ENCODE measurements around the gene SLIT3.

The SLIT3 gene

GRCh38 chr5:168842571-168843205 is 458.3 kb downstream of the SLIT3 start:
- H3K4me1 ChIP-seq, result peaks cover 31% of the 10 kb centered on the region
- H3K4me3 ChIP-seq (ENCODE audit: low read depth, low read length), result peak overlapping the region; percentile 98
- no peaks in the 10 kb centered on the region for H3K9me3 ChIP-seq
- TF ChIP-seq CTCF (IDR thresholded peaks at IDR 0.05; ENCODE audit: low read depth, low read length), result no peak
- no peaks in the 10 kb centered on the region for H3K27me3 ChIP-seq
- H3K36me3 ChIP-seq, result peaks cover 64% of the 10 kb centered on the region
- DNase-seq, result no peak

- no peaks in the 10 kb centered on the region for H3K9me3 ChIP-seq
- peaks cover 41% of the 10 kb centered on the region for H3K4me1 ChIP-seq
- H3K36me3 ChIP-seq, result peaks cover 95% of the 10 kb centered on the region
- H3K27me3 ChIP-seq, result no peaks in the 10 kb centered on the region
- no peak for TF ChIP-seq CTCF (IDR thresholded peaks at IDR 0.05; ENCODE audit: low read depth, low read length)
- peak overlapping the region; percentile 98 for H3K4me3 ChIP-seq (ENCODE audit: low read depth, low read length)
- DNase-seq, result no peak
Measured at GRCh38 chr5:168837852-168838251, 463.1 kb downstream of the SLIT3 start.

- Histone ChIP-seq H3K4me3 (ENCODE audit: low read depth, low read length) (no peak overlapping the region), H3K4me1 (peaks cover 47% of the 10 kb centered on the region), H3K9me3 (no peaks in the 10 kb centered on the region), H3K36me3 (peaks cover 95% of the 10 kb centered on the region), H3K27me3 (no peaks in the 10 kb centered on the region)
- no peak for DNase-seq
- no peak for TF ChIP-seq CTCF (IDR thresholded peaks at IDR 0.05; ENCODE audit: low read depth, low read length)
Measured at GRCh38 chr5:168836603-168837231, 464.2 kb downstream of the SLIT3 start.

- Histone ChIP-seq H3K27me3 (no peaks in the 10 kb centered on the region), H3K4me3 (ENCODE audit: low read depth, low read length) (no peak overlapping the region), H3K4me1 (peaks cover 62% of the 10 kb centered on the region), H3K9me3 (no peaks in the 10 kb centered on the region), H3K36me3 (peaks cover 96% of the 10 kb centered on the region)
- no peak for DNase-seq
- TF ChIP-seq CTCF (IDR thresholded peaks at IDR 0.05; ENCODE audit: low read depth, low read length), result no peak
Measured at GRCh38 chr5:168833936-168834335, 467.0 kb downstream of the SLIT3 start.

- Histone ChIP-seq H3K4me3 (ENCODE audit: low read depth, low read length) (no peak overlapping the region), H3K36me3 (peaks cover 96% of the 10 kb centered on the region), H3K27me3 (no peaks in the 10 kb centered on the region), H3K9me3 (no peaks in the 10 kb centered on the region), H3K4me1 (peaks cover 66% of the 10 kb centered on the region)
- DNase-seq, result no peak
- TF ChIP-seq CTCF (IDR thresholded peaks at IDR 0.05; ENCODE audit: low read depth, low read length), result no peak
Measured at GRCh38 chr5:168833383-168833782, 467.6 kb downstream of the SLIT3 start.

- no peak for TF ChIP-seq CTCF (IDR thresholded peaks at IDR 0.05; ENCODE audit: low read depth, low read length)
- Histone ChIP-seq H3K4me3 (ENCODE audit: low read depth, low read length) (no peak overlapping the region), H3K9me3 (no peaks in the 10 kb centered on the region), H3K36me3 (peaks cover 96% of the 10 kb centered on the region), H3K27me3 (no peaks in the 10 kb centered on the region), H3K4me1 (peaks cover 72% of the 10 kb centered on the region)
- DNase-seq, result no peak
Measured at GRCh38 chr5:168832308-168832707, 468.6 kb downstream of the SLIT3 start.

All from BE2C (cell line).